NCI-H2107 treated with DMSO at 0.1 percent for 48 hours (cell line): ENCODE results near the gene AZU1.
A peak's percentile ranks its signal among the peaks of the same experiment; 100 is the strongest.

Experiments
- DNase-seq: peaks from one replicate; lab custom pipeline; 2025; ENCODE audit not compliant: unreplicated experiment; lab: John Stamatoyannopoulos, UW

AZU1 gene

GRCh38 chr19:797528-798414 is 29.9 kb upstream of the AZU1 start:
- peak; percentile 11 for DNase-seq

DNA sequence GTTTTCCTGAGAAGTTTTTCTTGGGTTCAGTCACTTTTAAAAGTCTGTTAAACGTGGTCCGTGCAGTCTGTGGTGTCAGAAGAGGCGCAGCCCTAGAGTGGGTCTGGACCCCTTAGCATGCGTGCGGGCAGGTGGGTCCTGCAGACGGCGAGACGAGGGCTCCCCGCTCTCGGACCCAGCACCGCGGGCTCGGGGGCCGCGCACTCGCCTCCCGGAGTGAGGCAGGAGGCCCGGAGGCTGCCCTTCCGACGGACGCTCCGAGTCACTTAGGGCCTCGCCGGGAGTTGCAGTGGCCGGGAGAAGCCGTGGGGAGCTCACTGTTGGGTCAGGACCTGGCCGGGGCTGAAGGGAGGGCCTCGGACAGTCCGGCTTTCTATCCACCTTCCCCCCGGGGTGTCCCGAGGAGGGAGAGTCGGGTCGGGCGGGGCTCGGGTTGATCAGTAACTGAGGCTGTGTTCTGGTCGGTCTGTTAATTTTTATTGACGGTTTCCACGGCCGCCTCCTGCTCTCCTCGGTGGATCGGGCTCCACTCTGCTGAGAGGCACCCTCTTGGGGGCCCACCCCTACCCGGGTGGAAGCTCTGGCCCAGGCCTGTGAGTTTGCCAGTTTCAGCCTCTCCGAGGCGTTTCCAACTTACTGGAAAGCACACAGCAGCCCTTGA is 29.1 kb upstream of the AZU1 start:
- DNase-seq, result no peak

DNA sequence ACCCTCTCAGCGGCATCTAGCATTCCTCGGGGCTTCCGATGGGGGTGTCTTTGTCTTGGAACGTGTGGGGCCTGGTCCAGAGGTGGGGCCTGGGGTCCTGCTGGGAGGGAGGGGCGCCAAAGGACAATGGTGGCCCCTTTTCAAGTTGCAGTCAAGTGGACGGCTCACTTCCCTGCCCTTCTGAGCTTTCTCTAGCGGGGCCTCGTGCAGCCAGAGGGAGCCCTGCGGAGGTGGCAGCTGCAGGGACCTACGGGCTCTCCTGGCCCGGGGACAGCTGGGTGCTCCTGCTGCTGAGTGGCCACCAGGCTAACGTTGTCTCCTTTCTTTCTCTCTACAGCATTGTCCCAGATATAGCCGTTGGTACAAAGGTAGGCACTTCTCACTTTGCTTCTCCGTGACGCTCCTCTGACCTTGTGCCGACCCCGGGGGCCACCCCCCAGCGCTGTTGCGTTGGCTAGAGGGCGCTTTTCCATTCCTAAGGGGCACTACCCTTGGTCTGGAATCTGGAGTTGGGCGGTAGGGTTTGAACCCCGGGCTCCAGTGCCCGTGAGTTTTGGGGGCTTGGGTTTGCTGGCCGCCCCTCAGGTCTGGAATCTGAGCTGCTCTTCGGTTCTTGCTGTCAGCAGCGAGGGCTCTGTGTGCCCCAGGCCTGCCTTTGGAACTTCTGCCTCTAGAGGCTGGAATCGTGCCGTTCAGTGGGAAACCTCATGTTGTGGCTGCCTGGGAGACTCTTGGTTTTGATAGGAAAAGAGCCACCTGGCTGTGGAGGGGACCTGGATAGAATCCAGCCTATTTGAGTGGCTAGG is 28.4 kb upstream of the AZU1 start:
- DNase-seq, result peak; percentile 22

DNA sequence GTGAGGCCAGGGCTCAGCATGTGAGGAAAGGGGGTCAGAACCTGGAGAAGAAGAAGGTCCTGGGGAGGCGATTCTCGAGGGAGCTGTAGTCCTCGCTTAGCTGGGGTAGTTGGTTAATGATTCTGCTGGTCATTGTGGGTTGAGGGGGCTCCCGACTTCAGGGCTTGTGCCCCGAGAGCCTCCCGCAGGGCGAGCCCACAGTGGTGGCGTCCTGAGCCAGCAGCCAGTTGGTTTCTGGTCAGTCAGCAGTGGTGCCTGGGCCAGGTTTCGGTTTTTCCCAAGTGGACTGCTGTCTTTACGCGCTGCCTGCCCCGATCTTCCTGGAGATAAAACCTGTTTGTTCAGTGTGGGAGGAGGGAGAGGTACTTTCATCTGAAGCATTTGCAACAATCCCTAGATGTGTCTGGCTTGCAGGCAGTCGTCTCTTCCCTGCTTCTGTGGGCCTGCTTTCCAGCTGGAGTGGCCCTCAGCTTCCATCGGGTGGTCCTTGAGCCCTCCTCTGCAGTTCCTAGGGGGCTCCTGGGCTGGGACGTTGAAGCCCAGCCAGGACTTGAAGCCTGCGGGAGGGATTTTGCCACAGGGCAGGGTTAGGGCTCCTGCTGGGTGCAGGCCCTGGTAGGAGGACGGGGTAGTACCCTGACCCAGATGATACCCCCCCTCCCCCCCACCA is 27.1 kb upstream of the AZU1 start:
- DNase-seq, result no peak

- DNase-seq, result peak; percentile 4
Measured at GRCh38 chr19:801030-801860, 26.4 kb upstream of the AZU1 start.

DNA sequence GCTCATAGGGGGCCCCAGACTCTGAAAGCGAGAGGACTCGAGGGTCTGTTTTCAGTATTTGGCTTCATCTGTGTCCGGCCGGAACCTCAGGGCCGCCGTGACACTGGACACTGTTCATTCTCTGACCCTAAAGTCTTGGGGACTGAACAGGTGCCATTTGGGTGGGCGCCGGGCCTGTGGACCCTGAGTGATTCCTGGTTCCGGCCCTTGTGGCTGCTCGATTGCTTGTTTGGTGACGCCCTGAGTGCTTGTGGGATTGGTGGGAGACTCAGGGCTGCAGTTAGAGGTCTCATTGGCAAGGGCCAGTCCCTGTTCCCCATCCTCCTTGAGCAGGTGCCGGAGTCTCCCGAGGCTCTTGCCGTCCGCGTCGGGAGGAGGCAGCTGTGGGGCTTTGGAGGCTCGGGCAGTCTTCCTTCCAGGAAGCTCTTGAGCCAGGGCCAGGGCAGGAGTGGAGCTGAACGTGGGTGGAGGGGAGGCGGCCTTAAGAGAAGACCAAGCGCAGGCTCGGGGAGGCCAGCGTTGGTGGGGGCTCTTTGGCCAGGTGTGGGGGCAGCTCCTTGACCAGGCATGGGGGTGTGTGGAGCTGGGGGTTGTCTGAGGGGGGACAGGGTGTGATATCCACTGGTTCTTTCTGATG is 25.7 kb upstream of the AZU1 start:
- DNase-seq, result no peak

- DNase-seq, result peak; percentile 40
Measured at GRCh38 chr19:802498-803098, 25.0 kb upstream of the AZU1 start.

- no peak for DNase-seq
Measured at GRCh38 chr19:803099-803561, 24.5 kb upstream of the AZU1 start.

DNA sequence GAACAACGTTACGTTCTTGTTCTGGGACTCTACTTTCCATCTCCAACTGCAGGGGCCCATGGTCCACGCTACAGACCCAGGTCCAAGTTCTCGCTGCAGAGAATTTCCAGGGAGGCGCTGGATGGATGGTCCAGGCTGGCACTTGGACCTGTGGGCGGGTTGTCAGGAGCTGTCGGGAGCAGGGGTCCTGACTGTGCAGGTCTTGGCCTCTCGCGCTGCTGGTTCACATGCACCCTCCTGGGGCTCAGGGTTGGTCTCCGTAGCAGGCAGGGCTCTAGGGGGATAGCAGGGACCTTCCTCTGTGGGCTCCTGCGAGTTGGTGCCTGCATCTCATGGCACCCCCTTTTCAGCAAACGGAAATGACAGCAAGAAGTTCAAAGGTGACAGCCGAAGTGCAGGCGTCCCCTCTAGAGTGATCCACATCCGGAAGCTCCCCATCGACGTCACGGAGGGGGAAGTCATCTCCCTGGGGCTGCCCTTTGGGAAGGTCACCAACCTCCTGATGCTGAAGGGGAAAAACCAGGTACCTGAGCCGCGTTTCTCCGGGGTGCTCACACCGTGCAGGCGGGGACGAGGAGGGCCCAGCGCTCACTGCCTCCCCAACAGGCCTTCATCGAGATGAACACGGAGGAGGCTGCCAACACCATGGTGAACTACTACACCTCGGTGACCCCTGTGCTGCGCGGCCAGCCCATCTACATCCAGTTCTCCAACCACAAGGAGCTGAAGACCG is 23.8 kb upstream of the AZU1 start:
- DNase-seq, result no peak

GRCh38 chr19:804419-805165 is 23.0 kb upstream of the AZU1 start:
- no peak for DNase-seq

DNA sequence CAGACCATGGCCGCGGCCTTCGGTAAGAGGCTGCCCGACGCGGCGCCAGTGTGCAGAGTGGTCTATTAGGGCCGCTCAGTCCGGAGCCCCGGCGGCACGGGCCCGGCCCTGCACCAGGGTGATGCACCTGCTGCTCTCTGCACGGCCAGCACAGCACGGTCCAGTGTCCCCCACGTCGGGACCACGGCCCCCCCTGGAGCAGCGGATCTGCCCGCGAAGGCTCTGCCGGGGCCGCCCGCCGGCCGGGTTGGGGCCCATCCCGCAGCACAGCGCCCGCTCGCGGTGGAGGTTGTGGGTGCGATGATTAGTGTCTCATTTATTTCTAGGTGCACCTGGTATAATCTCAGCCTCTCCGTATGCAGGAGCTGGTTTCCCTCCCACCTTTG is 22.5 kb upstream of the AZU1 start:
- DNase-seq, result no peak

- DNase-seq, result no peak
Measured at GRCh38 chr19:805600-806550, 21.8 kb upstream of the AZU1 start.

DNA sequence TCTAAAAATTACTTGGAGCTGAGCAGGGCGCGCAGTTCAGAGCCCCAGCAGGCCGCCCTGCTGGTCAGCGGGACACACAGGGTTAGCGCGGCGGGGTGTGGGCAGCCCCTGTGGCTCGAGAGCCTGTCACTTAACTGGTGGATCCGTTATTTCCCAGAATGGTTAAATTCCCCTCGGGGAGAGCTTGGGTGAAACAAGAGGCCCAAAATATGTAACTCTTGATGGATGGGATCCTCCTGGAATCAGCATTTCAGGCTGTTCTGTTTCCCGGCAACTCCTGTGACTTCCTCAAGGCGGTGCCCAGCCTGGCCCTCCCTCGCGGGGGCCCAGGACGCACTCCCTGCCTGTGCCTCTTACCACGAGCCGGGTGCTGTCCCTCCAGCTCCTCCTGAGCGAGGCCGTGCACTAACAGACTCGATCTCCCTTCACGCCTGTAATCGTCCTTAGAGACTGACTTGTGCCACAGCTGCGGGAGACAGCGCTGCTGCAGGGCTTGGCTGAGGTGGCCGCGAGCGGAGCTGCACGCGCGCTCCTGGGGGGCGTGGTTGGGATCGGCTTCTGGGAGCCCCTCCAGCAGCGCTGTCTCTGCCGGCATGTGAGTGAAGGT is 20.7 kb upstream of the AZU1 start:
- no peak for DNase-seq

- DNase-seq, result no peak
Measured at GRCh38 chr19:807627-808422, 19.8 kb upstream of the AZU1 start.

DNA sequence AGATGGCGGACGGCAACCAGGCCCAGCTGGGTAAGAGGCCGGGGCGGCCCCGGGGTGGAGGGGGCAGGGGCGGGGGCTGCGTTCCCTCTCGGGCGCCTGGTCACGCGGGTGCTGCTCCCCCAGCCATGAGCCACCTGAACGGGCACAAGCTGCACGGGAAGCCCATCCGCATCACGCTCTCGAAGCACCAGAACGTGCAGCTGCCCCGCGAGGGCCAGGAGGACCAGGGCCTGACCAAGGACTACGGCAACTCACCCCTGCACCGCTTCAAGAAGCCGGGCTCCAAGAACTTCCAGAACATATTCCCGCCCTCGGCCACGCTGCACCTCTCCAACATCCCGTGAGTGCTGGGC is 19.2 kb upstream of the AZU1 start:
- DNase-seq, result no peak
